Measurements from ENCODE around the gene ZFYVE27. TPM values are rescaled to one million over a fixed set of nuclear protein-coding genes. Genes with fewer than 3 reads are reported as not detected.
A peak's percentile ranks its signal among the peaks of the same experiment; 100 is the strongest.

ZFYVE27 gene
- total and polyA plus RNA-seq, 4 donors, result 21.1 to 33.9 (median 26.8) TPM

GRCh38 chr10:97729014-97729413 lies 7.9 kb upstream of the ZFYVE27 start:
- no peak overlapping the region for H3K4me3 ChIP-seq
- no peak overlapping the region for H3K9ac ChIP-seq (ENCODE audit: insufficient read depth in 1 of 2, low read length in 2 of 2)
- H3K36me3 ChIP-seq (ENCODE audit: control insufficient read depth in 4 of 4, insufficient read depth in 4 of 4, low read length in 4 of 4), result no peaks in the 10 kb centered on the region
- no peaks in the 10 kb centered on the region for H3K9me3 ChIP-seq (ENCODE audit: control insufficient read depth in 4 of 4, insufficient read depth in 3 of 4, low read length in 3 of 4)
- no peaks in the 10 kb centered on the region for H3K27me3 ChIP-seq (ENCODE audit: control insufficient read depth in 3 of 3, insufficient read depth in 3 of 3, low read length in 2 of 3)
- TF ChIP-seq CTCF (IDR thresholded peaks at IDR 0.05; ENCODE audit: control extremely low read depth, extremely low read depth), result no peak
- no peak for DNase-seq
- WGBS, 2 donors, result 77 to 89% methylated on average over 5 of the region's 5 CpGs
- no peak overlapping the region for H3K27ac ChIP-seq (ENCODE audit: low read depth in 1 of 2, low read length in 1 of 2)
- H3K4me1 ChIP-seq (ENCODE audit: control insufficient read depth in 5 of 5, insufficient read depth in 5 of 5, low read length in 5 of 5), result peaks cover 0 to 8% (median 0%) of the 10 kb centered on the region in 5 donors
- no peak for ATAC-seq (ENCODE audit: insufficient read depth, low FRiP score)

GRCh38 chr10:97731346-97732051 lies 5.4 kb upstream of the ZFYVE27 start:
- no peak overlapping the region for H3K4me3 ChIP-seq
- H3K27me3 ChIP-seq (ENCODE audit: control insufficient read depth in 3 of 3, insufficient read depth in 3 of 3, low read length in 2 of 3), result no peaks in the 10 kb centered on the region
- H3K36me3 ChIP-seq (ENCODE audit: control insufficient read depth in 4 of 4, insufficient read depth in 4 of 4, low read length in 4 of 4), result no peaks in the 10 kb centered on the region
- H3K9ac ChIP-seq (ENCODE audit: insufficient read depth in 1 of 2, low read length in 2 of 2), result no peak overlapping the region
- no peak overlapping the region for H3K27ac ChIP-seq (ENCODE audit: low read depth in 1 of 2, low read length in 1 of 2)
- peak; percentile 77 to 86 (median 84) for DNase-seq
- 69 to 74% methylated on average over 9 of the region's 9 CpGs for WGBS, 2 donors
- TF ChIP-seq CTCF (IDR thresholded peaks at IDR 0.05; ENCODE audit: control extremely low read depth, extremely low read depth), result peak; percentile 91
- H3K9me3 ChIP-seq (ENCODE audit: control insufficient read depth in 4 of 4, insufficient read depth in 3 of 4, low read length in 3 of 4), result peaks cover 0 to 3% (median 0%) of the 10 kb centered on the region in 4 donors
- H3K4me1 ChIP-seq (ENCODE audit: control insufficient read depth in 5 of 5, insufficient read depth in 5 of 5, low read length in 5 of 5), result peaks cover 0 to 6% (median 0%) of the 10 kb centered on the region in 5 donors
- peak; percentile 86 for ATAC-seq (ENCODE audit: insufficient read depth, low FRiP score)

- H3K4me1 ChIP-seq (ENCODE audit: control insufficient read depth in 5 of 5, insufficient read depth in 5 of 5, low read length in 5 of 5), result peaks cover 0 to under 1% (median 0%) of the 10 kb centered on the region in 5 donors
- H3K27ac ChIP-seq (ENCODE audit: low read depth in 1 of 2, low read length in 1 of 2), result no peak overlapping the region
- H3K27me3 ChIP-seq (ENCODE audit: control insufficient read depth in 3 of 3, insufficient read depth in 3 of 3, low read length in 2 of 3), result no peaks in the 10 kb centered on the region
- no peaks in the 10 kb centered on the region for H3K36me3 ChIP-seq (ENCODE audit: control insufficient read depth in 4 of 4, insufficient read depth in 4 of 4, low read length in 4 of 4)
- TF ChIP-seq CTCF (IDR thresholded peaks at IDR 0.05; ENCODE audit: control extremely low read depth, extremely low read depth), result no peak
- DNase-seq, result no peak
- peaks cover 0 to 4% (median 0%) of the 10 kb centered on the region in 4 donors for H3K9me3 ChIP-seq (ENCODE audit: control insufficient read depth in 4 of 4, insufficient read depth in 3 of 4, low read length in 3 of 4)
- ATAC-seq (ENCODE audit: insufficient read depth, low FRiP score), result no peak
- 76% methylated on average over 4 of the region's 4 CpGs for WGBS, 2 donors
- H3K9ac ChIP-seq (ENCODE audit: insufficient read depth in 1 of 2, low read length in 2 of 2), result no peak overlapping the region
- H3K4me3 ChIP-seq, result no peak overlapping the region
These were observed 4.9 kb upstream of the ZFYVE27 start for GRCh38 chr10:97732052-97732359.

GRCh38 chr10:97733256-97733655 lies 3.7 kb upstream of the ZFYVE27 start:
- no peak overlapping the region for H3K4me3 ChIP-seq
- H3K4me1 ChIP-seq (ENCODE audit: control insufficient read depth in 5 of 5, insufficient read depth in 5 of 5, low read length in 5 of 5), result peaks cover 0 to 8% (median 3%) of the 10 kb centered on the region in 5 donors
- no peaks in the 10 kb centered on the region for H3K27me3 ChIP-seq (ENCODE audit: control insufficient read depth in 3 of 3, insufficient read depth in 3 of 3, low read length in 2 of 3)
- WGBS, 2 donors, result 89 to 90% methylated on average over 5 of the region's 5 CpGs
- DNase-seq (no peak), ATAC-seq (ENCODE audit: insufficient read depth, low FRiP score) (no peak)
- H3K9me3 ChIP-seq (ENCODE audit: control insufficient read depth in 4 of 4, insufficient read depth in 3 of 4, low read length in 3 of 4), result peaks cover 0 to 4% (median 0%) of the 10 kb centered on the region in 4 donors
- no peaks in the 10 kb centered on the region for H3K36me3 ChIP-seq (ENCODE audit: control insufficient read depth in 4 of 4, insufficient read depth in 4 of 4, low read length in 4 of 4)
- H3K9ac ChIP-seq (ENCODE audit: insufficient read depth in 1 of 2, low read length in 2 of 2), result no peak overlapping the region
- H3K27ac ChIP-seq (ENCODE audit: low read depth in 1 of 2, low read length in 1 of 2), result no peak overlapping the region
- TF ChIP-seq CTCF (IDR thresholded peaks at IDR 0.05; ENCODE audit: control extremely low read depth, extremely low read depth), result no peak
